GM21786 (cell line): ENCODE data around the gene MGAT4B.
"Not testable (repeated sequence)": the region's sequence is repeated elsewhere in the genome, so short reads cannot be mapped to it uniquely, and the experiment has no call there.

Source experiments
- ATAC-seq: cut with Tn5 transposase; IDR thresholded peaks from one replicate; pipeline ENCODE4 v1.9.1; 2021; ENCODE audit not compliant: unreplicated experiment

Gene MGAT4B

GRCh38 chr5:179806250-179807048, at the start of gene MGAT4B:
MGAT4B (minus strand) TSS chr5:179806866; CDS start chr5:179806583, 283 bp downstream.
- ATAC-seq = peak; percentile 56

- ATAC-seq = no peak
Measured at GRCh38 chr5:179854356-179854755, 47.7 kb upstream of the MGAT4B start.

GRCh38 chr5:179852993-179853547, 46.4 kb upstream of the MGAT4B start:
- ATAC-seq = peak; percentile 97

- ATAC-seq = no peak
Measured at GRCh38 chr5:179841621-179842020, 35.0 kb upstream of the MGAT4B start.

GRCh38 chr5:179840766-179841165, 34.1 kb upstream of the MGAT4B start:
- ATAC-seq = no peak

- ATAC-seq = no peak
Measured at GRCh38 chr5:179840321-179840720, 33.7 kb upstream of the MGAT4B start.

- ATAC-seq = no peak
Measured at GRCh38 chr5:179839328-179840256, 32.9 kb upstream of the MGAT4B start.

- ATAC-seq = no peak
Measured at GRCh38 chr5:179837076-179838011, 30.7 kb upstream of the MGAT4B start.

- peak; percentile 53 for ATAC-seq
Measured at GRCh38 chr5:179836225-179837019, 29.8 kb upstream of the MGAT4B start.

- ATAC-seq = not testable (repeated sequence)
Measured at GRCh38 chr5:179834871-179835270, 28.2 kb upstream of the MGAT4B start.

GRCh38 chr5:179834120-179834519, 27.5 kb upstream of the MGAT4B start:
- no peak for ATAC-seq

- ATAC-seq = no peak
Measured at GRCh38 chr5:179833709-179834070, 27.0 kb upstream of the MGAT4B start.

GRCh38 chr5:179833056-179833708, 26.5 kb upstream of the MGAT4B start:
- ATAC-seq = no peak

- ATAC-seq = no peak
Measured at GRCh38 chr5:179832039-179832745, 25.5 kb upstream of the MGAT4B start.

GRCh38 chr5:179830818-179831468, 24.3 kb upstream of the MGAT4B start:
- ATAC-seq = no peak

GRCh38 chr5:179829732-179830435, 23.2 kb upstream of the MGAT4B start:
- ATAC-seq = no peak

GRCh38 chr5:179828756-179829421, 22.2 kb upstream of the MGAT4B start:
- no peak for ATAC-seq
